GM23338 (cell line): ENCODE results near the gene TTC23. TPM values are rescaled to one million over a fixed set of nuclear protein-coding genes. Genes with fewer than 3 reads are reported as not detected.

ENCODE experiments used
- ATAC-seq: fragments of 200-7000 bp; cut with Tn5 transposase; 3 replicates; pipeline ENCODE4 v1.9.1; 2020
- DNase-seq: peaks from one replicate; pipeline ENCODE4 v3.0.0-alpha.2; 2015; ENCODE audit warnings: low spot score
- H2AFZ ChIP-seq: fragments of 200-600 bp; sonication (generic); 2 replicates; pipeline ENCODE4 v1.8.0; 2016; ENCODE audit warnings: antibody characterized with exemption, mild to moderate bottlenecking, moderate library complexity
- H3F3A ChIP-seq: fragments of 200-600 bp; sonication (generic); replicated peaks from 2 replicates; pipeline ENCODE4 v1.8.0; 2017; ENCODE audit warnings: antibody characterized with exemption, mixed run types, low read depth
- H3K27ac ChIP-seq: fragments of 200-600 bp; sonication (generic); 2 replicates; pipeline ENCODE4 v1.6.1; 2016; ENCODE audit warnings: low read depth
- H3K27me3 ChIP-seq: fragments of 200-600 bp; sonication (generic); 2 replicates; pipeline ENCODE4 v1.8.0; 2016; ENCODE audit warnings: mild to moderate bottlenecking, mixed run types, moderate library complexity; ENCODE audit not compliant: insufficient read depth
- H3K36me3 ChIP-seq: fragments of 200-600 bp; sonication (generic); 2 replicates; pipeline ENCODE4 v1.8.0; 2016; ENCODE audit warnings: mild to moderate bottlenecking; ENCODE audit not compliant: insufficient read depth
- H3K4me1 ChIP-seq: fragments of 200-600 bp; sonication (generic); 2 replicates; pipeline ENCODE4 v1.8.0; 2016; ENCODE audit warnings: mild to moderate bottlenecking, moderate library complexity; ENCODE audit not compliant: insufficient read depth
- H3K4me2 ChIP-seq: fragments of 200-600 bp; sonication (generic); 2 replicates; pipeline ENCODE4 v1.7.1; 2017; ENCODE audit warnings: mixed run types
- H3K4me3 ChIP-seq: fragments of 200-600 bp; sonication (generic); 2 replicates; pipeline ENCODE4 v1.6.1; 2016; ENCODE audit warnings: mixed run types
- H3K79me2 ChIP-seq: fragments of 200-600 bp; sonication (generic); replicated peaks from 2 replicates; pipeline ENCODE4 v1.8.0; 2017; ENCODE audit warnings: mild to moderate bottlenecking; ENCODE audit not compliant: insufficient read depth
- H3K9me2 ChIP-seq: fragments of 200-600 bp; sonication (generic); 2 replicates; pipeline ENCODE4 v1.8.0; 2017; ENCODE audit not compliant: insufficient read depth
- H4K20me1 ChIP-seq: fragments of 200-600 bp; sonication (generic); replicated peaks from 2 replicates; pipeline ENCODE4 v1.8.0; 2017; ENCODE audit warnings: mild to moderate bottlenecking; ENCODE audit not compliant: insufficient read depth
- H3K27ac Mint-ChIP-seq: 2 replicates; pipeline ENCODE4 v1.8.0; 2020; ENCODE audit warnings: inconsistent platforms, mild to moderate bottlenecking, moderate library complexity, mixed read lengths
- H3K27me3 Mint-ChIP-seq: 3 replicates; pipeline ENCODE4 v1.8.0; 2022; ENCODE audit warnings: low read depth, mild to moderate bottlenecking, moderate library complexity, mixed read lengths, inconsistent platforms; ENCODE audit not compliant: insufficient read depth, poor library complexity
- H3K36me3 Mint-ChIP-seq: 3 replicates; pipeline ENCODE4 v1.8.0; 2021; ENCODE audit warnings: low read depth, mild to moderate bottlenecking, inconsistent platforms, moderate library complexity, mixed read lengths
- H3K4me1 Mint-ChIP-seq: 3 replicates; pipeline ENCODE4 v1.8.0; 2020; ENCODE audit warnings: mild to moderate bottlenecking, inconsistent platforms, mixed read lengths
- H3K4me3 Mint-ChIP-seq: 3 replicates; pipeline ENCODE4 v1.8.0; 2021; ENCODE audit warnings: moderate library complexity, mild to moderate bottlenecking, inconsistent platforms, mixed read lengths
- H3K9me3 Mint-ChIP-seq: 3 replicates; pipeline ENCODE4 v1.8.0; 2020; ENCODE audit warnings: moderate library complexity, mild to moderate bottlenecking, inconsistent platforms, mixed read lengths
- CREB1 ChIP-seq: fragments of 250-450 bp; sonication (Bioruptor Pico); IDR thresholded peaks from 2 replicates; pipeline ENCODE4 v1.5.0; 2020; ENCODE audit warnings: low read depth, mild to moderate bottlenecking, moderate library complexity
- EZH2 ChIP-seq: fragments of 200-600 bp; sonication (generic); IDR thresholded peaks from one replicate; pipeline ENCODE4 v1.8.0; 2017; ENCODE audit warnings: antibody characterized with exemption, mild to moderate bottlenecking, low read depth; ENCODE audit not compliant: unreplicated experiment
- EZH2phosphoT487 ChIP-seq: fragments of 200-600 bp; sonication (generic); IDR thresholded peaks from one replicate; pipeline ENCODE4 v1.8.1; 2018; ENCODE audit warnings: antibody characterized with exemption; ENCODE audit not compliant: unreplicated experiment
- JUNB ChIP-seq: IDR thresholded peaks from one replicate; pipeline ENCODE4 v1.6.1; 2016; ENCODE audit warnings: antibody characterized with exemption; ENCODE audit not compliant: unreplicated experiment
- NANOG ChIP-seq: IDR thresholded peaks from 2 replicates; pipeline ENCODE4 v1.6.1; 2016; ENCODE audit warnings: antibody characterized with exemption, borderline replicate concordance
- POLR2AphosphoS5 ChIP-seq: IDR thresholded peaks from 2 replicates; pipeline ENCODE4 v1.6.1; 2016; ENCODE audit warnings: antibody characterized with exemption, low read depth
- STAT1 ChIP-seq: IDR thresholded peaks from one replicate; pipeline ENCODE4 v1.6.1; 2016; ENCODE audit warnings: antibody characterized with exemption; ENCODE audit not compliant: unreplicated experiment
- ZNF114 ChIP-seq: fragments of 250-450 bp; sonication (Bioruptor Pico); IDR thresholded peaks from 2 replicates; pipeline ENCODE4 v1.5.0; 2020; ENCODE audit warnings: mild to moderate bottlenecking, moderate library complexity
- ZNF331 ChIP-seq: fragments of 250-450 bp; sonication (Bioruptor Pico); IDR thresholded peaks from 2 replicates; pipeline ENCODE4 v1.5.0; 2020; ENCODE audit warnings: low read depth, mild to moderate bottlenecking, moderate library complexity
- polyA plus RNA-seq: library from polyadenylated mRNA; unstranded; fragments of >200 nt; fragmentation: Nextera tagmentation; extraction: Ambion mirVana; gene quantifications from 2 replicates; pipeline ENCODE4 v1.2.1, GENCODE V29; 2016
- total RNA-seq: library from RNA; depleted of rRNA; stranded (reverse); fragments of >200 nt; shearing (Covaris generic); gene quantifications from 2 replicates; pipeline ENCODE4 v1.2.3, GENCODE V29; 2014
- TF ChIP-seq, protein P1 (sequence below): IDR thresholded peaks from 2 replicates; pipeline ENCODE4 v1.6.1; 2016; ENCODE audit warnings: antibody characterized with exemption
- TF ChIP-seq, protein P2 (sequence below), 2 experiments: fragments of 200-600 bp in 1 of 2; sonication (generic) in 1 of 2; conservative IDR thresholded peaks; 2 replicates each; pipeline versions ENCODE4 v1.5.1 to v1.6.1; 2016 to 2017; ENCODE audit warnings: antibody characterized with exemption in 2 of 2, low read depth in 2 of 2, mild to moderate bottlenecking in 2 of 2, moderate library complexity in 1 of 2
- TF ChIP-seq, protein P3 (sequence below): fragments of 250-450 bp; sonication (Bioruptor Pico); IDR thresholded peaks from 2 replicates; pipeline ENCODE4 v1.5.0; 2020; ENCODE audit warnings: mild to moderate bottlenecking, moderate library complexity
- TF ChIP-seq, protein P4 (sequence below): IDR thresholded peaks from one replicate; pipeline ENCODE4 v1.6.1; 2018; ENCODE audit warnings: antibody characterized with exemption; ENCODE audit not compliant: unreplicated experiment

Gene TTC23
- total and polyA plus RNA-seq, 2 experiments from 2014 or later = 6.3 to 25.2 TPM

DNA sequence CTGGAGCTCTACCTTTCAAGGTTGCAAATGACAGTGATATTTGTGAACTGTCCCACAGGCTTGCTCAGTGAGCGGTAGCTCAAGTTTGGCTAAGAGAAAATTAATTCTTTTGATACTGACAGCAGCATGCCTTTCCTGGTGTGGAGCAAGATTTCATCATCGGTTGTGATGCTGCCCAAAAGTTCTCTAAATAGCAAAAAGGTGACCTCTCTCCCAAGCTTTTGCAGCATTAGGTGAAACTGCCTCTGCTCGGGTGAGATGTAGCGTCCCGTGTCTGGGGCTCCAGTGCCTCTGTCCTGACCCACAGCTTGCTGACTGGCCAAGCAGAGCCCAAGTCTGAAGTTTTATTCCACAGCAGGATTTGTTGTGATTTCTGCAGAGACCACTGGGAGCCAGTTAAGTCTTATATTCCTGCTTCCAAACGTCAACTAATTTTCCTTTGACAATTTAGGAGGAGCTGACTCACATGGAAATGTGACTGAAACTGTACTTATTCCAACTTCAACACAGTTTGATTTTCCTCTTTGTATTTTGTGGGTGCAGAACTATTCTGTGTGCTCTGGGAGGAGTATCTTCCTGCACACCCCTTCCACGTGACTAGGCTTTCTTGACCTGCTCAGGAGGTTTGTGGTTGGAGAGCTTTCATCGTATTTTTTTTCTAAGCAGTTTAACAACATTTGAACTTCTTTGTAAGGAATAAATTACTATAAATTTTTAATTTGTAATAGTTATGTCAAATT is 138.6 kb downstream of the TTC23 start:
- Mint-ChIP-seq H3K9me3 (no peaks in the 10 kb centered on the region; the same call in 2 of the 3 replicates), H3K4me3 (no peak overlapping the region), H3K4me1 (peaks cover 5% of the 10 kb centered on the region; the same call in 2 of the 3 replicates), H3K27me3 (peaks cover 28% of the 10 kb centered on the region), H3K27ac (no peak overlapping the region), H3K36me3 (no peaks in the 10 kb centered on the region; the same call in 2 of the 3 replicates)
- 0 out of 2 replicates have a peak, but pooled peaks cover 9% of the 10 kb centered on the region for H3F3A ChIP-seq
- no peak for DNase-seq
- no peaks in the 10 kb centered on the region for H3K9me2 ChIP-seq
- ATAC-seq = no peak
- H3K4me2 ChIP-seq = no peak overlapping the region
- peaks cover 5% of the 10 kb centered on the region; the same call in 1 of the 2 replicates for H4K20me1 ChIP-seq
- H3K79me2 ChIP-seq = no peaks in the 10 kb centered on the region
- no peaks in the 10 kb centered on the region for H3K4me1 ChIP-seq
- no peak overlapping the region for H3K27ac ChIP-seq
- H2AFZ ChIP-seq = no peak overlapping the region
- H3K4me3 ChIP-seq = no peak overlapping the region
- H3K36me3 ChIP-seq = no peaks in the 10 kb centered on the region
- H3K27me3 ChIP-seq = peaks cover 28% of the 10 kb centered on the region
- TF ChIP-seq, protein P1, sequence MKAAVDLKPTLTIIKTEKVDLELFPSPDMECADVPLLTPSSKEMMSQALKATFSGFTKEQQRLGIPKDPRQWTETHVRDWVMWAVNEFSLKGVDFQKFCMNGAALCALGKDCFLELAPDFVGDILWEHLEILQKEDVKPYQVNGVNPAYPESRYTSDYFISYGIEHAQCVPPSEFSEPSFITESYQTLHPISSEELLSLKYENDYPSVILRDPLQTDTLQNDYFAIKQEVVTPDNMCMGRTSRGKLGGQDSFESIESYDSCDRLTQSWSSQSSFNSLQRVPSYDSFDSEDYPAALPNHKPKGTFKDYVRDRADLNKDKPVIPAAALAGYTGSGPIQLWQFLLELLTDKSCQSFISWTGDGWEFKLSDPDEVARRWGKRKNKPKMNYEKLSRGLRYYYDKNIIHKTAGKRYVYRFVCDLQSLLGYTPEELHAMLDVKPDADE = no peak
- no peak for TF ChIP-seq STAT1
- TF ChIP-seq, protein P2, sequence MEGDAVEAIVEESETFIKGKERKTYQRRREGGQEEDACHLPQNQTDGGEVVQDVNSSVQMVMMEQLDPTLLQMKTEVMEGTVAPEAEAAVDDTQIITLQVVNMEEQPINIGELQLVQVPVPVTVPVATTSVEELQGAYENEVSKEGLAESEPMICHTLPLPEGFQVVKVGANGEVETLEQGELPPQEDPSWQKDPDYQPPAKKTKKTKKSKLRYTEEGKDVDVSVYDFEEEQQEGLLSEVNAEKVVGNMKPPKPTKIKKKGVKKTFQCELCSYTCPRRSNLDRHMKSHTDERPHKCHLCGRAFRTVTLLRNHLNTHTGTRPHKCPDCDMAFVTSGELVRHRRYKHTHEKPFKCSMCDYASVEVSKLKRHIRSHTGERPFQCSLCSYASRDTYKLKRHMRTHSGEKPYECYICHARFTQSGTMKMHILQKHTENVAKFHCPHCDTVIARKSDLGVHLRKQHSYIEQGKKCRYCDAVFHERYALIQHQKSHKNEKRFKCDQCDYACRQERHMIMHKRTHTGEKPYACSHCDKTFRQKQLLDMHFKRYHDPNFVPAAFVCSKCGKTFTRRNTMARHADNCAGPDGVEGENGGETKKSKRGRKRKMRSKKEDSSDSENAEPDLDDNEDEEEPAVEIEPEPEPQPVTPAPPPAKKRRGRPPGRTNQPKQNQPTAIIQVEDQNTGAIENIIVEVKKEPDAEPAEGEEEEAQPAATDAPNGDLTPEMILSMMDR (conservative IDR thresholded peaks at IDR 0.05; ENCODE audit: low read depth in 2 of 2) = no peak
- no peak for TF ChIP-seq JUNB
- no peak for TF ChIP-seq NANOG
- no peak for TF ChIP-seq EZH2phosphoT487
- no peak for TF ChIP-seq EZH2
- TF ChIP-seq ZNF114 (CRISPR knock-in tag) = no peak
- TF ChIP-seq CREB1 = no peak
- TF ChIP-seq, protein P3, sequence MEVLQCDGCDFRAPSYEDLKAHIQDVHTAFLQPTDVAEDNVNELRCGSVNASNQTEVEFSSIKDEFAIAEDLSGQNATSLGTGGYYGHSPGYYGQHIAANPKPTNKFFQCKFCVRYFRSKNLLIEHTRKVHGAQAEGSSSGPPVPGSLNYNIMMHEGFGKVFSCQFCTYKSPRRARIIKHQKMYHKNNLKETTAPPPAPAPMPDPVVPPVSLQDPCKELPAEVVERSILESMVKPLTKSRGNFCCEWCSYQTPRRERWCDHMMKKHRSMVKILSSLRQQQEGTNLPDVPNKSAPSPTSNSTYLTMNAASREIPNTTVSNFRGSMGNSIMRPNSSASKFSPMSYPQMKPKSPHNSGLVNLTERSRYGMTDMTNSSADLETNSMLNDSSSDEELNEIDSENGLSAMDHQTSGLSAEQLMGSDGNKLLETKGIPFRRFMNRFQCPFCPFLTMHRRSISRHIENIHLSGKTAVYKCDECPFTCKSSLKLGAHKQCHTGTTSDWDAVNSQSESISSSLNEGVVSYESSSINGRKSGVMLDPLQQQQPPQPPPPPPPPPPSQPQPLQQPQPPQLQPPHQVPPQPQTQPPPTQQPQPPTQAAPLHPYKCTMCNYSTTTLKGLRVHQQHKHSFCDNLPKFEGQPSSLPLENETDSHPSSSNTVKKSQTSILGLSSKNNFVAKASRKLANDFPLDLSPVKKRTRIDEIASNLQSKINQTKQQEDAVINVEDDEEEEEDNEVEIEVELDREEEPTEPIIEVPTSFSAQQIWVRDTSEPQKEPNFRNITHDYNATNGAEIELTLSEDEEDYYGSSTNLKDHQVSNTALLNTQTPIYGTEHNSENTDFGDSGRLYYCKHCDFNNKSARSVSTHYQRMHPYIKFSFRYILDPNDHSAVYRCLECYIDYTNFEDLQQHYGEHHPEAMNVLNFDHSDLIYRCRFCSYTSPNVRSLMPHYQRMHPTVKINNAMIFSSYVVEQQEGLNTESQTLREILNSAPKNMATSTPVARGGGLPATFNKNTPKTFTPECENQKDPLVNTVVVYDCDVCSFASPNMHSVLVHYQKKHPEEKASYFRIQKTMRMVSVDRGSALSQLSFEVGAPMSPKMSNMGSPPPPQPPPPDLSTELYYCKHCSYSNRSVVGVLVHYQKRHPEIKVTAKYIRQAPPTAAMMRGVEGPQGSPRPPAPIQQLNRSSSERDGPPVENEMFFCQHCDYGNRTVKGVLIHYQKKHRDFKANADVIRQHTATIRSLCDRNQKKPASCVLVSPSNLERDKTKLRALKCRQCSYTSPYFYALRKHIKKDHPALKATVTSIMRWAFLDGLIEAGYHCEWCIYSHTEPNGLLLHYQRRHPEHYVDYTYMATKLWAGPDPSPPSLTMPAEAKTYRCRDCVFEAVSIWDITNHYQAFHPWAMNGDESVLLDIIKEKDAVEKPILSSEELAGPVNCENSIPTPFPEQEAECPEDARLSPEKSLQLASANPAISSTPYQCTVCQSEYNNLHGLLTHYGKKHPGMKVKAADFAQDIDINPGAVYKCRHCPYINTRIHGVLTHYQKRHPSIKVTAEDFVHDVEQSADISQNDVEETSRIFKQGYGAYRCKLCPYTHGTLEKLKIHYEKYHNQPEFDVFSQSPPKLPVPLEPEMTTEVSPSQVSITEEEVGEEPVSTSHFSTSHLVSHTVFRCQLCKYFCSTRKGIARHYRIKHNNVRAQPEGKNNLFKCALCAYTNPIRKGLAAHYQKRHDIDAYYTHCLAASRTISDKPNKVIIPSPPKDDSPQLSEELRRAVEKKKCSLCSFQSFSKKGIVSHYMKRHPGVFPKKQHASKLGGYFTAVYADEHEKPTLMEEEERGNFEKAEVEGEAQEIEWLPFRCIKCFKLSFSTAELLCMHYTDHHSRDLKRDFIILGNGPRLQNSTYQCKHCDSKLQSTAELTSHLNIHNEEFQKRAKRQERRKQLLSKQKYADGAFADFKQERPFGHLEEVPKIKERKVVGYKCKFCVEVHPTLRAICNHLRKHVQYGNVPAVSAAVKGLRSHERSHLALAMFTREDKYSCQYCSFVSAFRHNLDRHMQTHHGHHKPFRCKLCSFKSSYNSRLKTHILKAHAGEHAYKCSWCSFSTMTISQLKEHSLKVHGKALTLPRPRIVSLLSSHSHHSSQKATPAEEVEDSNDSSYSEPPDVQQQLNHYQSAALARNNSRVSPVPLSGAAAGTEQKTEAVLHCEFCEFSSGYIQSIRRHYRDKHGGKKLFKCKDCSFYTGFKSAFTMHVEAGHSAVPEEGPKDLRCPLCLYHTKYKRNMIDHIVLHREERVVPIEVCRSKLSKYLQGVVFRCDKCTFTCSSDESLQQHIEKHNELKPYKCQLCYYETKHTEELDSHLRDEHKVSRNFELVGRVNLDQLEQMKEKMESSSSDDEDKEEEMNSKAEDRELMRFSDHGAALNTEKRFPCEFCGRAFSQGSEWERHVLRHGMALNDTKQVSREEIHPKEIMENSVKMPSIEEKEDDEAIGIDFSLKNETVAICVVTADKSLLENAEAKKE (CRISPR knock-in tag) = no peak
- TF ChIP-seq ZNF331 = no peak
- no peak for TF ChIP-seq POLR2AphosphoS5
- TF ChIP-seq, protein P4, sequence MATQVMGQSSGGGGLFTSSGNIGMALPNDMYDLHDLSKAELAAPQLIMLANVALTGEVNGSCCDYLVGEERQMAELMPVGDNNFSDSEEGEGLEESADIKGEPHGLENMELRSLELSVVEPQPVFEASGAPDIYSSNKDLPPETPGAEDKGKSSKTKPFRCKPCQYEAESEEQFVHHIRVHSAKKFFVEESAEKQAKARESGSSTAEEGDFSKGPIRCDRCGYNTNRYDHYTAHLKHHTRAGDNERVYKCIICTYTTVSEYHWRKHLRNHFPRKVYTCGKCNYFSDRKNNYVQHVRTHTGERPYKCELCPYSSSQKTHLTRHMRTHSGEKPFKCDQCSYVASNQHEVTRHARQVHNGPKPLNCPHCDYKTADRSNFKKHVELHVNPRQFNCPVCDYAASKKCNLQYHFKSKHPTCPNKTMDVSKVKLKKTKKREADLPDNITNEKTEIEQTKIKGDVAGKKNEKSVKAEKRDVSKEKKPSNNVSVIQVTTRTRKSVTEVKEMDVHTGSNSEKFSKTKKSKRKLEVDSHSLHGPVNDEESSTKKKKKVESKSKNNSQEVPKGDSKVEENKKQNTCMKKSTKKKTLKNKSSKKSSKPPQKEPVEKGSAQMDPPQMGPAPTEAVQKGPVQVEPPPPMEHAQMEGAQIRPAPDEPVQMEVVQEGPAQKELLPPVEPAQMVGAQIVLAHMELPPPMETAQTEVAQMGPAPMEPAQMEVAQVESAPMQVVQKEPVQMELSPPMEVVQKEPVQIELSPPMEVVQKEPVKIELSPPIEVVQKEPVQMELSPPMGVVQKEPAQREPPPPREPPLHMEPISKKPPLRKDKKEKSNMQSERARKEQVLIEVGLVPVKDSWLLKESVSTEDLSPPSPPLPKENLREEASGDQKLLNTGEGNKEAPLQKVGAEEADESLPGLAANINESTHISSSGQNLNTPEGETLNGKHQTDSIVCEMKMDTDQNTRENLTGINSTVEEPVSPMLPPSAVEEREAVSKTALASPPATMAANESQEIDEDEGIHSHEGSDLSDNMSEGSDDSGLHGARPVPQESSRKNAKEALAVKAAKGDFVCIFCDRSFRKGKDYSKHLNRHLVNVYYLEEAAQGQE = no peak
